C4-2B (cell line): ENCODE data around the gene ASB11.
"Not testable (repeated sequence)": the region's sequence is repeated elsewhere in the genome, so short reads cannot be mapped to it uniquely, and the experiment has no call there.

Experiments used
- H3K27ac ChIP-seq: fragments of 450-650 bp; 2 replicates; pipeline ENCODE4 v1.5.1; 2017
- ZFX ChIP-seq: fragments of 450-650 bp; IDR thresholded peaks from 2 replicates; pipeline ENCODE4 v1.6.1; 2017
- TF ChIP-seq, protein P1 (sequence below): fragments of 450-650 bp; conservative IDR thresholded peaks from 2 replicates; pipeline ENCODE4 v1.5.1; 2017; ENCODE audit warnings: mild to moderate bottlenecking

Gene ASB11

DNA sequence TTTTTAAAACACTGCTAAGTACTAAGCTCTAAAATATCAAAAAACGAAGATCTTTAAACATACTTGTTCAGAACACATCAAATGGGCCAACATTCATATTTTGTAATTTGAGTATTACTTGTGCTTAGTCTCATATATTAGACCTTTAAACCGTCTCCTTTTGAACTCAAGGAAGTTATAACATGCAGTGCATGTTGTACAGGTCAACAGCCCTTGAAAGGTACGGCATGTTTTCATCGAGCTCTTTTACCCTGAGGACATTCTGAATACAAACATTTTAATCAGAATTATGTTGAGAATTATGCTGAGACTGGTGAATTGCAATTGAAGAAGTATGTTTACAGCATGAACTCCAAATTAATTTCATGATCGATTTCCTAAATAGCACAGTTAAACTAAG is 7.0 kb upstream of the ASB11 start:
- TF ChIP-seq, protein P1, sequence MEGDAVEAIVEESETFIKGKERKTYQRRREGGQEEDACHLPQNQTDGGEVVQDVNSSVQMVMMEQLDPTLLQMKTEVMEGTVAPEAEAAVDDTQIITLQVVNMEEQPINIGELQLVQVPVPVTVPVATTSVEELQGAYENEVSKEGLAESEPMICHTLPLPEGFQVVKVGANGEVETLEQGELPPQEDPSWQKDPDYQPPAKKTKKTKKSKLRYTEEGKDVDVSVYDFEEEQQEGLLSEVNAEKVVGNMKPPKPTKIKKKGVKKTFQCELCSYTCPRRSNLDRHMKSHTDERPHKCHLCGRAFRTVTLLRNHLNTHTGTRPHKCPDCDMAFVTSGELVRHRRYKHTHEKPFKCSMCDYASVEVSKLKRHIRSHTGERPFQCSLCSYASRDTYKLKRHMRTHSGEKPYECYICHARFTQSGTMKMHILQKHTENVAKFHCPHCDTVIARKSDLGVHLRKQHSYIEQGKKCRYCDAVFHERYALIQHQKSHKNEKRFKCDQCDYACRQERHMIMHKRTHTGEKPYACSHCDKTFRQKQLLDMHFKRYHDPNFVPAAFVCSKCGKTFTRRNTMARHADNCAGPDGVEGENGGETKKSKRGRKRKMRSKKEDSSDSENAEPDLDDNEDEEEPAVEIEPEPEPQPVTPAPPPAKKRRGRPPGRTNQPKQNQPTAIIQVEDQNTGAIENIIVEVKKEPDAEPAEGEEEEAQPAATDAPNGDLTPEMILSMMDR = no peak
- TF ChIP-seq ZFX = no peak
- H3K27ac ChIP-seq = no peak overlapping the region

DNA sequence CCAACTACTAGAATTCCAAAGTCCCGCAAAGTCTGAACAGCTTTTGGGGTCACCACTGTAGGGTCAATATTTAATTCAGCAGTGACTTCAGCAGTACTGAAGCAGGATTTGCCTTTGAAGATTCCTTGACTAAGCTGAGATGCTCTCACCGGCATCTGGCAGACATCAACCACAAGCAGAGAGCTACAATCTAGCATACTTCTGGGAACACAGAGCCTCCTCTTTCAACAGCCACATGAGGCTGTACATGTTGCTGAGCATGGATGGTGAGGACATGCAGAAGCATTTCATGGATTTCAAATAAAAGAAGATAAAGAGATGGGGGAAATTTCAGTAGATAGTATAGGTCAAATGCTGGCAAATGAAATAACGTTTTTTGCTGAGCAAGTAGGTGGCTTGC is 6.6 kb upstream of the ASB11 start:
- TF ChIP-seq ZFX = no peak
- TF ChIP-seq, protein P1 = no peak
- H3K27ac ChIP-seq = no peak overlapping the region

DNA sequence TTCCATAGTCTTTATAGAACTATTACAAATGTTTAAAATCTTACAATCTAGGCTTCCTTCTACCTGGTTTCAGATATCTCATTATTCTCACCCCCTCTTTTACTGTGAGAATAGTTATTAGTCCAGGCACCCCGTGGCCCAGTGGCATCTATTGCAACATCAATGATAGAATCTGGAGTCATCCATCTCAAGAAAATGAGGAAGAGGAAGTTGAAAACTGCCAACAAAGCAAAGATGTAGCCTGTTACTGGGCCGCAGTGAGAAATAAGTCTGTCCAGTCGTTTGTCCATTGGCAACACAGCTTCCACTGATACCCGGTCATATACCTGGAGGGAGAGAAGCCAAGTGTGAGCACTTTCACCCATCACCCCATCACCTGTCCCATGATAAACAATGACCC is 6.0 kb upstream of the ASB11 start:
- TF ChIP-seq ZFX = no peak
- TF ChIP-seq, protein P1 = no peak
- H3K27ac ChIP-seq = no peak overlapping the region

DNA sequence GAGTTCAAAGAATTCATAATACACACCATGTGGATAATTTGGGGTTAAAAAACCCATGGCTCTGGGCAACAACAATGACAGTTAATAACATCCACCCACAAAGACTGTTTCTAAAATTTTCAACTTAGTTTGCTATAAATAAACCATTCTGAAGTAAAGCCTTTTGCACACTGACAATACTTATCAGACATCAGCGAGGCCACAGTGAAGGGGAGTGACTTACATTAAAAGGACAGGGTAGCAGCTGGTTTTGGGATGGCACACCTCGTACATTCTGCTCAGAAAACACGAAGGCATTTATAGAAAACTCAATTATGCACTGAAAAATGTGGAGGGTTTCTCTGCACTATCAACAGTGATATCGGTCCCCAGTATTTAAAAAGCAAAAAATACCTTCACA is 4.9 kb upstream of the ASB11 start:
- TF ChIP-seq, protein P1 = no peak
- no peak for TF ChIP-seq ZFX
- H3K27ac ChIP-seq = no peak overlapping the region

DNA sequence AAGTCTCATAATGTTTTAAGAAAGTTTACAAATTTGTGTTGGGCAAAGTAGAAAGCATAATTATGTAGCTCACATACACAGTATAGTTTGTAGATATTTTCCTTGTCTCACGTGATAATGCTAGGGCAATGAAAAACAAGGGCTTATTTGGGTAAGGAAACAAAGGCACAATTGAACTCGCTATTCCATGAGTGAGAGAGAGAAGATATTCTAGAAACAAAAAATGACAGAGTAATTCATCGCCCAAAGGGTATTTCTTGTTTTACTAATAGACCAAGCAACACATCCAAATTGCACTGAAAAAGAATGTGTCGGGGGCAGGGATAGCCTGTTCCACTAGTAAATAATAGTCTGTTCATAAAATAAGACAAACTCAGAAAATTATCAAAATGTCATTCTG is 3.6 kb upstream of the ASB11 start:
- TF ChIP-seq ZFX = no peak
- TF ChIP-seq, protein P1 = no peak
- H3K27ac ChIP-seq = no peak overlapping the region

DNA sequence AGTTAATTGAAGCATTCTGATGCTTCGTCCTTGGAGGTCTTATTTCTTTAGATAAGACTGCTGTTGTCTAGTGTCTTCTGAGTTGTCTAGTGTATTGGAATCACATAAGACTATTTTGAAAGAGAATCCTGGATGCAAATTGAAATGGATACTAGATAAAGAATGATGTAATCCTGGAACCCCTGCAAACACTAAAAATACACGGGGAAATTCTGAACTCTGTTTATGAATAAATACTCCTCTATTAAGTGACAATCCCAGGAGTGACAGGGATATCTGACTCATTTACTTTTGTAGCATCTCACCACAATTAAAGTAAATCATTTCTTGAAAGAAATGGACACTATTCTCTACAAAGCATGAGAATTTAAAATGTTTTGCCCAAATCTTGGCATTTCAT is 968 bp downstream of the ASB11 start:
- no peak for TF ChIP-seq ZFX
- H3K27ac ChIP-seq = no peak overlapping the region

DNA sequence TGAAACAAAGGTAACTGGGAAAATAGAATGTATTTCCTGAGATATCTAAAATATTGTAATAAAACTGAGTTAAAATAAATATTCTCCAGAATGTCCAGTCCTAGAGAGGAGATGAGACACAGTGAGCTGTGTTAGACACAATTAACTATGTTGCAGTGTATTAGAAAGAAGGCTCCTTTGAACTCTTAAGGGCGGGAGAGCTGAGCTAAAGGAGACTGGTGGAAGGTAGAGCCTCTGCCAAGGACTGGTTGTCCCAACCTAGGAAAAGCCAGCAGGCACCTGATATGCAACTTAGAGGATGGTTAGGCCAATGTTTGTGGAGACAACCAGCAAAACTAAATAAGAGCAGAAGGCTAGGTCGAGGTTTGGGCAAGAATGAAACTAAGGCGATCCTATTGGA is 4.3 kb downstream of the ASB11 start:
- TF ChIP-seq, protein P1 = no peak
- TF ChIP-seq ZFX = no peak
- peak overlapping the region; percentile 72; the same call in 1 of the 2 replicates for H3K27ac ChIP-seq

DNA sequence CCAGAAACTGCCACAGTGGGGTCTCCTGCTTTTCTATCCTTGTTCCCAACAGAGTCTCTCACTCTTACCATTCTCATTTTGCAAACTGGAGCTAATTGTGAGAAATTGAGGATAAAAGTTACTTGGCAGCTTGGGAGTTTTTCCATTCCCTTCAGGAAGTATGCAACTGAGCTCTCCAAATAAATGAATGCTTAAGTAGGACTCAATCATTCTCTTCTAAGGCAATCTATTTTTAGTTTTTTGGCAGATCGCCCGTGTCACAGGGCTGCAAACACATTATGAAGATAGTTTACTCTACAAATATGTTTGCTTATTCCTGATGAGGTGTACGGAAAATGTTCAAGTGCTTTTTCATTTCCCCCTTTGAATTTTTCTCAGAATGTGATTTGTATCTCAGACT is 5.3 kb downstream of the ASB11 start:
- peak overlapping the region; percentile 72; the same call in 1 of the 2 replicates for H3K27ac ChIP-seq
- TF ChIP-seq, protein P1 = no peak
- no peak for TF ChIP-seq ZFX

DNA sequence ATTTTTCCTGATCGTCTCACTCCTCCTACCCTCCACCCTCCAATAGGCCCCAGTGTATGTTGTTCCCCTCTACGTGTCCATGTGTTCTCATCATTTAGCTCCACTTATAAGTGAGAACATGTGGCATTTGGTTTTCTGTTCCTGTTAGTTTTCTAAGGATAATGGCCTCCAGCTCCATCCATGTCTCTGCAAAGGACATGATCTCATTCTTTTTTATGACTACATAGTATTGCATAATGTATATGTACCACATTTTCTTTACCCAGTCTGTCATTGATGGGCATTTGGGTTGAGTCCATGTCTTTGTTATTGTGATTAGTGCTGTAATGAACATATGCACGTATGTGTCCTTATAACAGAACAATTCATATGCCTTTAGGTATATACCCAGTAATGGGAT is 9.5 kb downstream of the ASB11 start:
- H3K27ac ChIP-seq = not testable (repeated sequence)
